Caco-2 (cell line): ENCODE results near the gene NOTUM. TPM values are rescaled to one million over a fixed set of nuclear protein-coding genes. Genes with fewer than 3 reads are reported as not detected.

Experiments
- BruUV-seq: library from RNA; stranded (reverse); fragments of 400-500 nt; replicated peaks from 2 replicates; lab custom pipeline; 2021; lab: Mats Ljungman, UMichigan
- CTCF ChIA-PET: fragments of 300-600 bp; sonication (Branson Sonifier 250); formaldehyde crosslinking; loops from one replicate; lab custom pipeline; 2022; ENCODE audit warnings: antibody characterized with exemption; lab: Charles Lee
- POLR2A ChIA-PET: fragments of 300-600 bp; sonication (Branson Sonifier 250); formaldehyde crosslinking; loops from one replicate; lab custom pipeline; 2022; ENCODE audit warnings: antibody characterized with exemption; lab: Charles Lee
- DNase-seq, 2 experiments: peaks; one replicate each; pipeline versions ENCODE4 v3.0.0 to v3.0.0-alpha.2; 2020 to 2022
- H3K27me3 ChIP-seq: replicated peaks from 2 replicates; pipeline ENCODE4 v1.6.0; 2011; ENCODE audit warnings: low read length; ENCODE audit not compliant: control insufficient read depth, insufficient read depth
- H3K36me3 ChIP-seq: 2 replicates; pipeline ENCODE4 v1.5.1; 2011; ENCODE audit warnings: low read length; ENCODE audit not compliant: control insufficient read depth, insufficient read depth
- H3K4me1 ChIP-seq: fragments of 250-450 bp; sonication (Bioruptor Pico); 2 replicates; pipeline ENCODE4 v1.5.1; 2020; ENCODE audit warnings: mild to moderate bottlenecking
- H3K4me3 ChIP-seq: 2 replicates; pipeline ENCODE4 v1.5.1; 2011; ENCODE audit warnings: low read depth, mild to moderate bottlenecking, control low read depth, low read length
- H3K9me3 ChIP-seq: fragments of 250-450 bp; sonication (Bioruptor Pico); 2 replicates; pipeline ENCODE4 v1.5.1; 2020; ENCODE audit warnings: mild to moderate bottlenecking, moderate library complexity
- H3K27ac Mint-ChIP-seq: one replicate; pipeline ENCODE4 v1.8.0; 2022; ENCODE audit warnings: mixed read lengths; ENCODE audit not compliant: unreplicated experiment
- H3K27me3 Mint-ChIP-seq: one replicate; pipeline ENCODE4 v1.8.0; 2022; ENCODE audit warnings: mixed read lengths; ENCODE audit not compliant: insufficient read depth, unreplicated experiment
- H3K36me3 Mint-ChIP-seq: one replicate; pipeline ENCODE4 v1.8.0; 2022; ENCODE audit warnings: mild to moderate bottlenecking, mixed read lengths; ENCODE audit not compliant: insufficient read depth, unreplicated experiment
- H3K4me1 Mint-ChIP-seq: one replicate; pipeline ENCODE4 v1.8.0; 2022; ENCODE audit warnings: low read depth, mixed read lengths; ENCODE audit not compliant: unreplicated experiment
- H3K4me3 Mint-ChIP-seq: one replicate; pipeline ENCODE4 v1.8.0; 2022; ENCODE audit warnings: mild to moderate bottlenecking, moderate library complexity, mixed read lengths; ENCODE audit not compliant: unreplicated experiment
- H3K9me3 Mint-ChIP-seq: one replicate; pipeline ENCODE4 v1.8.0; 2022; ENCODE audit warnings: mixed read lengths; ENCODE audit not compliant: unreplicated experiment
- intact Hi-C: fragments of 100-400 bp; cut with micrococcal nuclease; formaldehyde crosslinking; loops from one replicate; pipeline ENCODE4 v1.10.0; 2022; ENCODE audit not compliant: unreplicated experiment
- total RNA-seq: library from RNA; stranded (reverse); gene quantifications from 2 replicates; pipeline ENCODE4 v1.2.3, GENCODE V29; 2022
- TF ChIP-seq, protein P1 (sequence below), 2 experiments: fragments of 200-600 bp in 1 of 2; IDR thresholded peaks; 1 replicate in 1 of 2; 2 replicates in 1 of 2; pipeline versions ENCODE4 v1.5.1 to v1.8.0; 2011 to 2022; ENCODE audit warnings: antibody characterized with exemption in 1 of 2, control low read depth in 1 of 2, inconsistent platforms in 1 of 2, low read depth in 1 of 2, low read length in 1 of 2, mild to moderate bottlenecking in 1 of 2, moderate library complexity in 1 of 2; ENCODE audit not compliant: insufficient read depth in 1 of 2, severe bottlenecking in 1 of 2, unreplicated experiment in 1 of 2

Gene NOTUM
- total RNA-seq, 1 experiment from 2014 or later: 11.1 TPM

DNA sequence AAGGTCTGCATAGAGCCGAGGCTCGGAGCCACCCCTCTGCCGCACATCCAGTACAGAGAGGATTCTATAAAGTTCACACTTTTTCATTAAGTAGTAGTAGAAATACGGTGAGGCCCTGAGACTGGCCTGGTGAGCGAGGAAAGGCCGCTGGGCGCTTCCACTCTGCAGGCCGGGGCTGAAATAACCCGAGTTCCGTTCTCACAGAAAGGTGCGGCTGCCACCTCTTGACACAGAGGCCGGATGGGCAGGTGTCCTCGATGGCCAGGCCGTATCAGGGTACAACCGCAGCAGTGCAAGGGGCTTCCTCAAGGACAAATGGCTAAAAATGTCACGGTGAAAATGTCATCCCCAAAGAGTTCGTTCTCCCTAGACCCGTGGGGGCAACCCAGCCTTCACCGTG is 49.0 kb downstream of the NOTUM start:
- Histone ChIP-seq H3K27me3 (no peaks in the 10 kb centered on the region), H3K36me3 (peaks cover 24% of the 10 kb centered on the region), H3K4me3 (no peak overlapping the region), H3K9me3 (no peaks in the 10 kb centered on the region), H3K4me1 (peaks cover 25% of the 10 kb centered on the region)
- intact Hi-C loops: loop anchor here (2.0 kb wide), 1 partner anchor 15 kb away; the partner anchor contains the start of gene MAFG
- H3K27me3 Mint-ChIP-seq: no peaks in the 10 kb centered on the region
- no peaks in the 10 kb centered on the region for H3K9me3 Mint-ChIP-seq
- TF ChIP-seq, protein P1, sequence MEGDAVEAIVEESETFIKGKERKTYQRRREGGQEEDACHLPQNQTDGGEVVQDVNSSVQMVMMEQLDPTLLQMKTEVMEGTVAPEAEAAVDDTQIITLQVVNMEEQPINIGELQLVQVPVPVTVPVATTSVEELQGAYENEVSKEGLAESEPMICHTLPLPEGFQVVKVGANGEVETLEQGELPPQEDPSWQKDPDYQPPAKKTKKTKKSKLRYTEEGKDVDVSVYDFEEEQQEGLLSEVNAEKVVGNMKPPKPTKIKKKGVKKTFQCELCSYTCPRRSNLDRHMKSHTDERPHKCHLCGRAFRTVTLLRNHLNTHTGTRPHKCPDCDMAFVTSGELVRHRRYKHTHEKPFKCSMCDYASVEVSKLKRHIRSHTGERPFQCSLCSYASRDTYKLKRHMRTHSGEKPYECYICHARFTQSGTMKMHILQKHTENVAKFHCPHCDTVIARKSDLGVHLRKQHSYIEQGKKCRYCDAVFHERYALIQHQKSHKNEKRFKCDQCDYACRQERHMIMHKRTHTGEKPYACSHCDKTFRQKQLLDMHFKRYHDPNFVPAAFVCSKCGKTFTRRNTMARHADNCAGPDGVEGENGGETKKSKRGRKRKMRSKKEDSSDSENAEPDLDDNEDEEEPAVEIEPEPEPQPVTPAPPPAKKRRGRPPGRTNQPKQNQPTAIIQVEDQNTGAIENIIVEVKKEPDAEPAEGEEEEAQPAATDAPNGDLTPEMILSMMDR (IDR thresholded peaks at IDR 0.05; ENCODE audit: insufficient read depth in 1 of 2, low read depth in 1 of 2, low read length in 1 of 2, severe bottlenecking in 1 of 2, unreplicated experiment in 1 of 2): no peak
- CTCF ChIA-PET: interaction anchor here (0.8 kb wide), 1 partner anchor 16 kb away, joined by 9 read pairs; the partner anchor contains the start of gene MAFG
- POLR2A ChIA-PET: no interaction called here
- H3K36me3 Mint-ChIP-seq: peaks cover 93% of the 10 kb centered on the region
- H3K4me1 Mint-ChIP-seq: peaks cover 24% of the 10 kb centered on the region
- DNase-seq: no peak
- H3K27ac Mint-ChIP-seq: peak overlapping the region; percentile 73
- H3K4me3 Mint-ChIP-seq: peak overlapping the region; percentile 70
- BruUV-seq: no TSS peak

DNA sequence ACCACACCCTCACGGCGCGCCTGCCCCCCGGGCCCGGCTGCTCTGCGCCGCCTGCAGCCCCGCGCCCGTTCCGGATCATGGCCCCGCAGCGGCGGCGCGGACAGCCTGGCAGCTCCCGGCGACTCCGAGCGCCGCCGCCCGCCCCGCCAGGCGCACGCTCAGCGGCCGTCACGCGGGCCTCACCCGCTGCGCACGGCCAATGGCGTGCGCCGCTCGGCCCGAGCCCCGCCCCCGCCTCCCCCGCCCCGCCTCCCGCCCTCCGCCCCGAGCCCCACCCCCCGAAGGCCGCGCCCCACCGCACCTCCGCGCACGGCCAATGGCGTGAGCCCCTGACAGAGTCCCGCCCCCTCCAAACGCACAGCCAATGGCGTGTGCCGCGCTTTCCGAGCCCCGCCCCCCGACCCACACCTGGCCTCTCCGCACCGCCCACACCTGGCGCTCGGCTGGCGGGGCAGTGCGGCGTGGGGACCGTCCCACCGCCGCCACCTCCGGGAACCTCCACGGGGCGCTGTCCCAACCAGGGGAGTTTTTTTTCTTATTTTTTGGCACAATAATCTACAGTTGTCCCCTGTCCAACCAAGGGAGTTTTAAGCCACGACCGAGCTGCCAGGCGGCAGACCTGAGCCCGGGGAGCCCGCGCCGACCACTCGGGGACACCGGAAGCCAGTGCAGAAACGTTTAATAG is 49.6 kb downstream of the NOTUM start, which contains the start of gene PCYT2:
TSS of gene PCYT2 (minus strand) at position 123 of the 685 bp plus-strand sequence. CDS start at position 79, 44 bp downstream.
- intact Hi-C loops: loop anchor here (2.0 kb wide), 1 partner anchor 15 kb away; the partner anchor contains the start of gene MAFG

DNA sequence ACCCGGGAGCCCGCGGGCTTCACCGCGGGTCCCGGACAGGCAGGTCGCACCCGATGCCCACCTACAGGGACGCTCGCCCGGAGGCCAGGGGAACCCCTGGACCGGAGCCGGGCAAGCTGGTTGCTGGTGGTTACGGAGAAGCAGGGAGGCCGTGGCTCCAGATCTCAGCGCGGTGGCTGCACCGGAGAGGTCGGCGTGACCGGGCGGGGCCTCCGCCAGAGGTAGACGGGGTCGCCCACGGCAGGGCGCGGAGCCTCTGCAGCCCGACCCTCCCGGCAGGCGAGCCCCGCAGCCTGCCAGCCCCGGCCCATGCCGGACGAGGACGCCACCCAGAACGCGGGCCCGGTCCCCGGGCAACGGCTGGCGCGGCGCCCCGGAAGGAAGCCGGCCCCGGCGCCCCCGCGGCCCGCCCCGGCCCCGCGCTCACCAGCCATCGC is 50.1 kb downstream of the NOTUM start:
- peaks cover 13% of the 10 kb centered on the region for H3K4me1 Mint-ChIP-seq
- H3K9me3 ChIP-seq: no peaks in the 10 kb centered on the region
- DNase-seq: no peak
- H3K36me3 ChIP-seq: peaks cover 24% of the 10 kb centered on the region
- ChIA-PET CTCF (no interaction called here), POLR2A (interaction anchor here (0.6 to 1.0 kb wide), 5 partner anchors 14 to 127 kb away, joined by 3 to 7 read pairs (median 3); partner anchors contain the start of genes ANAPC11 and DCXR)
- peak overlapping the region; percentile 99 for H3K4me3 ChIP-seq
- peaks cover 15% of the 10 kb centered on the region for H3K4me1 ChIP-seq
- no peaks in the 10 kb centered on the region for H3K9me3 Mint-ChIP-seq
- no peaks in the 10 kb centered on the region for H3K27me3 Mint-ChIP-seq
- H3K4me3 Mint-ChIP-seq: peak overlapping the region; percentile 89
- H3K36me3 Mint-ChIP-seq: peaks cover 91% of the 10 kb centered on the region
- H3K27ac Mint-ChIP-seq: peak overlapping the region; percentile 94
- TSS peak; percentile 91 for BruUV-seq
- TF ChIP-seq, protein P1 (IDR thresholded peaks at IDR 0.05; ENCODE audit: insufficient read depth in 1 of 2, low read depth in 1 of 2, low read length in 1 of 2, severe bottlenecking in 1 of 2, unreplicated experiment in 1 of 2): no peak
- H3K27me3 ChIP-seq: no peaks in the 10 kb centered on the region
- intact Hi-C loops: loop anchor here (1.0 to 2.0 kb wide), 2 partner anchors 16 to 20 kb away; partner anchors contain the start of genes ALYREF, ANAPC11 and MAFG

More for the DNA sequence above, 49.6 kb downstream of the NOTUM start, which contains the start of gene PCYT2:
- peaks cover 19% of the 10 kb centered on the region for H3K4me1 ChIP-seq
- Mint-ChIP-seq H3K9me3 (no peaks in the 10 kb centered on the region), H3K4me3 (peak within 1 kb of the TSS; percentile 89), H3K4me1 (peaks cover 19% of the 10 kb centered on the region), H3K27me3 (no peaks in the 10 kb centered on the region), H3K36me3 (peaks cover 93% of the 10 kb centered on the region), H3K27ac (peak within 1 kb of the TSS; percentile 94)
- no peaks in the 10 kb centered on the region for H3K9me3 ChIP-seq
- DNase-seq: peak; percentile 97 to 98
- ChIA-PET POLR2A (interaction anchor here (0.6 to 1.0 kb wide), 5 partner anchors 13 to 126 kb away, joined by 3 to 7 read pairs (median 3); partner anchors contain the start of genes ANAPC11 and DCXR), CTCF (no interaction called here)
- BruUV-seq: no TSS peak
- no peaks in the 10 kb centered on the region for H3K27me3 ChIP-seq
- H3K36me3 ChIP-seq: peaks cover 24% of the 10 kb centered on the region
- H3K4me3 ChIP-seq: peak within 1 kb of the TSS; percentile 99
- TF ChIP-seq, protein P1 (IDR thresholded peaks at IDR 0.05; ENCODE audit: insufficient read depth in 1 of 2, low read depth in 1 of 2, low read length in 1 of 2, severe bottlenecking in 1 of 2, unreplicated experiment in 1 of 2): peak; percentile 31 to 45
